ENCODE data around the gene SIM2.

Gene SIM2

DNA sequence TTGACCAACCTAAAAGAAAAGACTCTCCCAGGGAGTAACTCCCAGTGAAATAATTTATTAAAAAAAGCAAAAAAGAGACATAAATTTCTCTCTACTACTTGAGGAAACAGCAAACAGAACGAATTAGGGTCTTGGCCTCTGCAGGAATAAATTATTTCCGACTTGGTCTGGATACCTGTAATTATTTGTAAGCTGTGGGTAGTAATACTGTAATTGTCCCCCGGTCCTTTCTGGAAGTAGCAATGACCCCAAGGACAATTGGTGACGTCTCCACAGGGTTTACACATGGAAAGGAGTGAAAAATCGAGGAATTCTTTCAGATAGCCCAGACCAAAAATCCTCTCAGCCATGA, 3.7 kb upstream of the SIM2 start:
- H3K4me2 ChIP-seq (ENCODE audit: insufficient read depth, low read length), result no peak overlapping the region
- peaks cover 5% of the 10 kb centered on the region for H3K9me3 ChIP-seq (ENCODE audit: insufficient read depth, low read length, severe bottlenecking)
- H4K20me1 ChIP-seq (ENCODE audit: insufficient read depth, low read length), result no peaks in the 10 kb centered on the region
- ATAC-seq (ENCODE audit: insufficient read depth, low read depth) (no peak), DNase-seq (no peak)
- TF ChIP-seq, protein P1, sequence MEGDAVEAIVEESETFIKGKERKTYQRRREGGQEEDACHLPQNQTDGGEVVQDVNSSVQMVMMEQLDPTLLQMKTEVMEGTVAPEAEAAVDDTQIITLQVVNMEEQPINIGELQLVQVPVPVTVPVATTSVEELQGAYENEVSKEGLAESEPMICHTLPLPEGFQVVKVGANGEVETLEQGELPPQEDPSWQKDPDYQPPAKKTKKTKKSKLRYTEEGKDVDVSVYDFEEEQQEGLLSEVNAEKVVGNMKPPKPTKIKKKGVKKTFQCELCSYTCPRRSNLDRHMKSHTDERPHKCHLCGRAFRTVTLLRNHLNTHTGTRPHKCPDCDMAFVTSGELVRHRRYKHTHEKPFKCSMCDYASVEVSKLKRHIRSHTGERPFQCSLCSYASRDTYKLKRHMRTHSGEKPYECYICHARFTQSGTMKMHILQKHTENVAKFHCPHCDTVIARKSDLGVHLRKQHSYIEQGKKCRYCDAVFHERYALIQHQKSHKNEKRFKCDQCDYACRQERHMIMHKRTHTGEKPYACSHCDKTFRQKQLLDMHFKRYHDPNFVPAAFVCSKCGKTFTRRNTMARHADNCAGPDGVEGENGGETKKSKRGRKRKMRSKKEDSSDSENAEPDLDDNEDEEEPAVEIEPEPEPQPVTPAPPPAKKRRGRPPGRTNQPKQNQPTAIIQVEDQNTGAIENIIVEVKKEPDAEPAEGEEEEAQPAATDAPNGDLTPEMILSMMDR (IDR thresholded peaks at IDR 0.05; ENCODE audit: borderline replicate concordance, extremely low read depth, low read length, poor library complexity, severe bottlenecking), result no peak
- no peak for TF ChIP-seq EZH2 (IDR thresholded peaks at IDR 0.05; ENCODE audit: borderline replicate concordance, low read depth, low read length, severe bottlenecking)
- peaks cover 4% of the 10 kb centered on the region; the same call in 1 of the 2 replicates for H3K79me2 ChIP-seq (ENCODE audit: insufficient read depth, low read length)
- peaks cover 11% of the 10 kb centered on the region for H3K4me1 ChIP-seq (ENCODE audit: insufficient read depth, low read length)
- no peak overlapping the region for H3K9ac ChIP-seq (ENCODE audit: low read depth, low read length)
- H2AFZ ChIP-seq (ENCODE audit: low read depth, low read length), result no peak overlapping the region
- H3K36me3 ChIP-seq (ENCODE audit: insufficient read depth, low read length), result no peaks in the 10 kb centered on the region
- no peak overlapping the region for H3K4me3 ChIP-seq (ENCODE audit: low read depth in 1 of 2, low read length in 2 of 2)
- H3K27ac ChIP-seq (ENCODE audit: low read length), result no peak overlapping the region
- no peaks in the 10 kb centered on the region for H3K27me3 ChIP-seq (ENCODE audit: insufficient read depth, low read length, poor library complexity)

DNA sequence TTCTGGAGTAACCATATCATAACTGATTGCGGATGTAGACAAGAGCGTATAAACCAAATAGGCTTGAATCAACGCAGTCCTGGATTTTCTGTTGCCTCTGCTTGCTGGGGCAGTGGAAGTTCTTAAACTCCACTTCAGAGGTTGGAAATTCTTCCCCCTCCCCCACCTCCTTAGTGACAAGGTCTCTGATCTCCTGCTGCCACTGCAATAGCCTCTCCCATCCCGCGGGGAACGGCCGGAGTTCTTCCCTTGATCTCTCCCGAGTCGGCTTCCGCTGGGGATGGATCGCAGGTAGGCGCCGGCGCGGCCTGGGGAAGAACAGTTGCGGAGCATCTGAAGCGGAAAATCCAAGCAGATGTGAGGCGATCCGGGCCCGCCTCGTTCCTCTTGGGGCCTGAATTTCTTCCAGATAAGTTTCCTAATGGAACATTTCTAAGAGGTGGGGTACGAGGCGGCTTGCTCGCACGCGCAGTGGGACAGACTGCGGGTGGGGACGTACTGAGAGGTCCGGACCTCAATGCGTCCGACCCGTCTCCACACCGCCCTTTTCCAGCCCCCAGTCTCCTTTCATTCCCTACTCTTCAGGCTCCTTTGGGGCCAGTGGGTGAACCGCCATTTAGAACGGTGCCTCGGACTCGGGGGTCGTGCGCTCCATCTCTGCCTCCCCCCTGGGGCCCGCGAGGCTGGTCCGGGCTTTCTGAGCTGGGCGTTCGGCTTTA, 3.1 kb upstream of the SIM2 start:
- Histone ChIP-seq H3K36me3 (ENCODE audit: insufficient read depth, low read length) (no peaks in the 10 kb centered on the region), H3K27ac (ENCODE audit: low read length) (no peak overlapping the region), H4K20me1 (ENCODE audit: insufficient read depth, low read length) (no peaks in the 10 kb centered on the region), H3K4me1 (ENCODE audit: insufficient read depth, low read length) (peaks cover 14% of the 10 kb centered on the region), H3K4me2 (ENCODE audit: insufficient read depth, low read length) (no peak overlapping the region), H3K9ac (ENCODE audit: low read depth, low read length) (no peak overlapping the region), H3K9me3 (ENCODE audit: insufficient read depth, low read length, severe bottlenecking) (peaks cover 5% of the 10 kb centered on the region), H3K79me2 (ENCODE audit: insufficient read depth, low read length) (peaks cover 9% of the 10 kb centered on the region; the same call in 1 of the 2 replicates), H2AFZ (ENCODE audit: low read depth, low read length) (no peak overlapping the region), H3K27me3 (ENCODE audit: insufficient read depth, low read length, poor library complexity) (no peaks in the 10 kb centered on the region), H3K4me3 (ENCODE audit: low read depth in 1 of 2, low read length in 2 of 2) (no peak overlapping the region)
- TF ChIP-seq EZH2 (IDR thresholded peaks at IDR 0.05; ENCODE audit: borderline replicate concordance, low read depth, low read length, severe bottlenecking), result no peak
- TF ChIP-seq, protein P1 (IDR thresholded peaks at IDR 0.05; ENCODE audit: borderline replicate concordance, extremely low read depth, low read length, poor library complexity, severe bottlenecking), result no peak
- no peak for ATAC-seq (ENCODE audit: insufficient read depth, low read depth)
- no peak for DNase-seq

DNA sequence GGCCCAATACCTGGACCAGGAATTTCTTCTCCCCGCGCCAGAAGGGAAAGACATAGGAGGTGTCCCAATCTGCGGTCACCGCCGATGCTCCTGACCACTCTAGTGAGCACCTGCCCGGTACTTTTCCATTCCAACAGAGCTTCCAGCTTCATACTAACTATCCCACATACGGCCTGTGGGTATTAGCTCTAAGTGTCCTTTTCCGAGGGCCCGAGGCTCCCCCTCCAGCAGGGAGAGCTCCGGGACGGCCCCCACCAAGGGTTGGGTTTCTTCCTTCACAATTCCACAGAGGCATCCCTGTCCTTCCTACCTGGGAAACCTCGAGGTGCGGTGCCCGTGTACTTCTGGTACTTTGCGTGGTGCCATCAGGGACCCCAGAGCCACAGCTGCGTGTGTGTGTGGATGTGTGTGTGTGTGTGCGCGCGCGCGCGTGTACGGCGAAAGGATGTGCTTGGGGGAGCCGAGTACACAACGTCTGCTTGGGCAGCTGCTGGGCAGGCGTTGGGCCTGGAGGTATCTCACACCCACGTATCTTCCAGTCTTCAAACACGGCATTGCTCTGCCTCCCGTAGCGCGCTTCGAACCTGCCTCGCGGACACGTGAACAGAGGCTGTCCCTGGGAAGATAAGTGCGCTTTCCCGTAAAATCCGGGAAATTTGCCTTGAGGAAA, 2.4 kb upstream of the SIM2 start:
- ATAC-seq (ENCODE audit: insufficient read depth, low read depth), result no peak
- H2AFZ ChIP-seq (ENCODE audit: low read depth, low read length), result no peak overlapping the region
- H3K4me1 ChIP-seq (ENCODE audit: insufficient read depth, low read length), result peaks cover 16% of the 10 kb centered on the region
- H3K36me3 ChIP-seq (ENCODE audit: insufficient read depth, low read length), result no peaks in the 10 kb centered on the region
- H3K4me3 ChIP-seq (ENCODE audit: low read depth in 1 of 2, low read length in 2 of 2), result no peak overlapping the region
- no peak overlapping the region for H3K27ac ChIP-seq (ENCODE audit: low read length)
- DNase-seq, result no peak
- TF ChIP-seq EZH2 (IDR thresholded peaks at IDR 0.05; ENCODE audit: borderline replicate concordance, low read depth, low read length, severe bottlenecking), result no peak
- TF ChIP-seq, protein P1 (IDR thresholded peaks at IDR 0.05; ENCODE audit: borderline replicate concordance, extremely low read depth, low read length, poor library complexity, severe bottlenecking), result no peak
- H3K27me3 ChIP-seq (ENCODE audit: insufficient read depth, low read length, poor library complexity), result no peaks in the 10 kb centered on the region
- H3K9me3 ChIP-seq (ENCODE audit: insufficient read depth, low read length, severe bottlenecking), result peaks cover 5% of the 10 kb centered on the region
- no peak overlapping the region for H3K4me2 ChIP-seq (ENCODE audit: insufficient read depth, low read length)
- H3K79me2 ChIP-seq (ENCODE audit: insufficient read depth, low read length), result peaks cover 15% of the 10 kb centered on the region
- no peaks in the 10 kb centered on the region for H4K20me1 ChIP-seq (ENCODE audit: insufficient read depth, low read length)
- H3K9ac ChIP-seq (ENCODE audit: low read depth, low read length), result no peak overlapping the region

Data from DND-41 (cell line).